B cell (primary cell): ENCODE measurements around the gene ARHGEF7. TPM values are rescaled to one million over a fixed set of nuclear protein-coding genes. Genes with fewer than 3 reads are reported as not detected.

Experiments used
- ATAC-seq: fragments of 200-7000 bp; cut with Tn5 transposase; one replicate; pipeline ENCODE4 v1.10.0; 2021; ENCODE audit warnings: low read depth, mild to moderate bottlenecking, moderate number of reproducible peaks, moderate library complexity
- CTCF ChIA-PET: fragments of 350-600 bp; sonication (Branson Sonifier 250); formaldehyde crosslinking; loops from one replicate; lab custom pipeline; 2021; ENCODE audit warnings: antibody characterized with exemption, inconsistent platforms; lab: Charles Lee
- POLR2A ChIA-PET: fragments of 350-600 bp; sonication (Branson Sonifier 250); formaldehyde crosslinking; loops from one replicate; lab custom pipeline; 2021; ENCODE audit warnings: antibody characterized with exemption; lab: Charles Lee
- DNase-seq: peaks from one replicate; pipeline ENCODE4 v3.0.0; 2013
- H2AFZ ChIP-seq: 2 replicates; pipeline ENCODE4 v1.6.1; 2012; ENCODE audit warnings: mild to moderate bottlenecking, low read depth, low read length; ENCODE audit not compliant: insufficient read depth, poor library complexity, severe bottlenecking
- H3K27ac ChIP-seq, 2 donors: 1 replicate in 1 of 2; 2 replicates in 1 of 2; pipeline ENCODE4 v1.5.1; 2012 to 2013; ENCODE audit warnings: low read length in 2 of 2, mild to moderate bottlenecking in 2 of 2, moderate library complexity in 1 of 2
- H3K27me3 ChIP-seq, 4 experiments: fragments of 200-600 bp in 1 of 4; sonication (generic) in 1 of 4; replicated peaks in 1 of 4; 1 replicate in 2 of 4; 2 replicates in 2 of 4; pipeline versions ENCODE4 v1.6.1 to v1.7.0; 2013 to 2016; ENCODE audit warnings: low read length in 3 of 4, mild to moderate bottlenecking in 2 of 4, mixed read lengths in 1 of 4, moderate library complexity in 1 of 4; ENCODE audit not compliant: insufficient read depth in 4 of 4, control insufficient read depth in 3 of 4; ENCODE audit errors: control extremely low read depth in 1 of 4
- H3K36me3 ChIP-seq, 2 experiments: replicated peaks in 1 of 2; 1 replicate in 1 of 2; 2 replicates in 1 of 2; pipeline versions ENCODE4 v1.6.1 to v1.7.1; 2013; ENCODE audit warnings: low read length in 1 of 2; ENCODE audit not compliant: insufficient read depth in 2 of 2, control insufficient read depth in 1 of 2; ENCODE audit errors: control extremely low read depth in 1 of 2, extremely low read depth in 1 of 2
- H3K4me1 ChIP-seq, 2 donors: fragments of 200-600 bp in 1 of 2; sonication (generic) in 1 of 2; 1 replicate in 1 of 2; 2 replicates in 1 of 2; pipeline versions ENCODE4 v1.5.1 to v1.6.1; 2013 to 2017; ENCODE audit warnings: low read length in 2 of 2; ENCODE audit not compliant: control insufficient read depth in 2 of 2, insufficient read depth in 2 of 2
- H3K4me2 ChIP-seq: replicated peaks from 2 replicates; pipeline ENCODE3; 2012; ENCODE audit warnings: mild to moderate bottlenecking, low read depth, low read length; ENCODE audit not compliant: poor library complexity, severe bottlenecking
- H3K4me3 ChIP-seq, 5 experiments: fragments of 200-600 bp in 1 of 5; sonication (generic) in 1 of 5; 1 replicate in 3 of 5; 2 replicates in 2 of 5; pipeline versions ENCODE4 v1.5.1 to v1.7.0; 2011 to 2016; ENCODE audit warnings: low read length in 4 of 5, mild to moderate bottlenecking in 4 of 5, low read depth in 2 of 5, control low read depth in 1 of 5, moderate library complexity in 1 of 5; ENCODE audit not compliant: insufficient read depth in 1 of 5; ENCODE audit errors: control extremely low read depth in 1 of 5, extremely low read depth in 1 of 5
- H3K79me2 ChIP-seq: fragments of 200-600 bp; sonication (generic); one replicate; pipeline ENCODE4 v1.6.0; 2016; ENCODE audit warnings: low read length; ENCODE audit not compliant: control insufficient read depth, insufficient read depth
- H3K9ac ChIP-seq: fragments of 200-600 bp; sonication (generic); 2 replicates; pipeline ENCODE4 v1.6.1; 2017; ENCODE audit warnings: mild to moderate bottlenecking, low read length, moderate library complexity
- H3K9me3 ChIP-seq, 3 donors: one replicate each; pipeline versions ENCODE4 v1.6.1 to v1.7.1; 2013; ENCODE audit warnings: low read length in 2 of 3; ENCODE audit not compliant: control insufficient read depth in 2 of 3, insufficient read depth in 1 of 3; ENCODE audit errors: control extremely low read depth in 1 of 3
- H4K20me1 ChIP-seq: 2 replicates; pipeline ENCODE4 v1.6.0; 2012; ENCODE audit warnings: mild to moderate bottlenecking, low read length; ENCODE audit not compliant: insufficient read depth, control insufficient read depth, poor library complexity, severe bottlenecking
- H3K27ac Mint-ChIP-seq: one replicate; pipeline ENCODE4 v1.8.0; 2021; ENCODE audit warnings: mixed read lengths
- H3K27me3 Mint-ChIP-seq: one replicate; pipeline ENCODE4 v1.8.0; 2021; ENCODE audit warnings: mixed read lengths
- H3K4me1 Mint-ChIP-seq: one replicate; pipeline ENCODE4 v1.8.0; 2021; ENCODE audit warnings: mixed read lengths
- H3K4me3 Mint-ChIP-seq: one replicate; pipeline ENCODE4 v1.8.0; 2021; ENCODE audit warnings: mixed read lengths
- H3K9me3 Mint-ChIP-seq: one replicate; pipeline ENCODE4 v1.8.0; 2022; ENCODE audit warnings: mixed read lengths; ENCODE audit not compliant: insufficient read depth
- EZH2 ChIP-seq: IDR thresholded peaks from 2 replicates; pipeline ENCODE4 v1.6.1; 2012; ENCODE audit warnings: borderline replicate concordance, low read depth, mild to moderate bottlenecking, moderate library complexity, low read length; ENCODE audit not compliant: insufficient read depth, poor library complexity, severe bottlenecking
- WGBS: methylation state at CpG from one replicate; pipeline ENCODE4 v1.1.5; 2013; ENCODE audit warnings: missing lambda C conversion rate; ENCODE audit not compliant: insufficient coverage; 5-methylcytosine and 5-hydroxymethylcytosine counted together
- intact Hi-C: fragments of 100-400 bp; cut with micrococcal nuclease; formaldehyde crosslinking; loops from one replicate; pipeline ENCODE4 v1.10.0; 2022
- polyA plus RNA-seq: library from polyadenylated mRNA; depleted of rRNA; stranded (reverse); fragments of >200 nt; gene quantifications from 2 replicates; pipeline ENCODE4 v1.2.3, GENCODE V29; 2012
- total RNA-seq, 2 donors: library from RNA; stranded (reverse); fragments of 120-200 nt in 1 of 2; gene quantifications; 1 replicate in 1 of 2; 2 replicates in 1 of 2; pipeline versions ENCODE4 v1.2.3 to v1.2.4, GENCODE V29; 2013 to 2022
- TF ChIP-seq, protein P1 (sequence below): fragments of 200-600 bp; IDR thresholded peaks from one replicate; pipeline ENCODE4 v1.8.0; 2022; ENCODE audit warnings: antibody characterized with exemption, mild to moderate bottlenecking

Gene ARHGEF7
- total and polyA plus RNA-seq, 2 donors (not counting 1 experiment from before 2014, with no cell fraction given) = 62.3 to 125 TPM

- Histone ChIP-seq H3K27me3 (no peaks in the 10 kb centered on the region), H3K36me3 (peaks cover 0 to 84% of the 10 kb centered on the region in 2 experiments), H2AFZ (no peak overlapping the region), H3K4me2 (no peak overlapping the region), H3K4me1 (no peaks in the 10 kb centered on the region), H3K79me2 (no peaks in the 10 kb centered on the region), H3K9ac (no peak overlapping the region), H3K9me3 (no peaks in the 10 kb centered on the region), H3K27ac (no peak overlapping the region), H3K4me3 (no peak overlapping the region), H4K20me1 (no peaks in the 10 kb centered on the region)
- no peaks in the 10 kb centered on the region for H3K9me3 Mint-ChIP-seq
- no peak overlapping the region for H3K27ac Mint-ChIP-seq
- 100% methylated on average over 10 of the region's 13 CpGs for WGBS
- TF ChIP-seq, protein P1, sequence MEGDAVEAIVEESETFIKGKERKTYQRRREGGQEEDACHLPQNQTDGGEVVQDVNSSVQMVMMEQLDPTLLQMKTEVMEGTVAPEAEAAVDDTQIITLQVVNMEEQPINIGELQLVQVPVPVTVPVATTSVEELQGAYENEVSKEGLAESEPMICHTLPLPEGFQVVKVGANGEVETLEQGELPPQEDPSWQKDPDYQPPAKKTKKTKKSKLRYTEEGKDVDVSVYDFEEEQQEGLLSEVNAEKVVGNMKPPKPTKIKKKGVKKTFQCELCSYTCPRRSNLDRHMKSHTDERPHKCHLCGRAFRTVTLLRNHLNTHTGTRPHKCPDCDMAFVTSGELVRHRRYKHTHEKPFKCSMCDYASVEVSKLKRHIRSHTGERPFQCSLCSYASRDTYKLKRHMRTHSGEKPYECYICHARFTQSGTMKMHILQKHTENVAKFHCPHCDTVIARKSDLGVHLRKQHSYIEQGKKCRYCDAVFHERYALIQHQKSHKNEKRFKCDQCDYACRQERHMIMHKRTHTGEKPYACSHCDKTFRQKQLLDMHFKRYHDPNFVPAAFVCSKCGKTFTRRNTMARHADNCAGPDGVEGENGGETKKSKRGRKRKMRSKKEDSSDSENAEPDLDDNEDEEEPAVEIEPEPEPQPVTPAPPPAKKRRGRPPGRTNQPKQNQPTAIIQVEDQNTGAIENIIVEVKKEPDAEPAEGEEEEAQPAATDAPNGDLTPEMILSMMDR = no peak
- no peak for TF ChIP-seq EZH2
- no peak overlapping the region for H3K4me3 Mint-ChIP-seq
- intact Hi-C loops = no loop called here
- DNase-seq (no peak), ATAC-seq (no peak)
- no peaks in the 10 kb centered on the region for H3K27me3 Mint-ChIP-seq
- no peaks in the 10 kb centered on the region for H3K4me1 Mint-ChIP-seq
- ChIA-PET POLR2A (no interaction called here), CTCF (no interaction called here)
These were observed 177.8 kb downstream of the ARHGEF7 start for GRCh38 chr13:111292710-111293485.

DNA sequence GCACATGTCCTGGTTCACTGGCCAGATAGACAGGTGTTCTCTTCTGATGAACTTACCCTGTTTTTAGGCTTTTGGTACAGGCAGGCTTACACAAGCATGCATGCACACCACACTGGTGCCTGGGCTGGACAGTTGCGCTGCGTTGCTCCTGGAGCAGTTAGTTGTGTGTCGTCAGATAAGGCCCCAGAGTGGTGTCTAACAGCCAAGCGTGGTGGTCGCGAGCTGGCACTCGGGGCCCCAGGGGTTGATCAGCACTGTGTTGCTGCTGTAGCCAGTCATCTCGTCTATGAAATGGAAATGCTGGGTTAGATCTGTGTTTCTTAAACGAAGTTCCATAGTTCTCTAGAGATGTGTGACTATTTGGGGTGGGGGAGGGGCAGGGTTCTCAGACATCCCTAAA is 180.8 kb downstream of the ARHGEF7 start:
- H3K27ac ChIP-seq = no peak overlapping the region
- no peaks in the 10 kb centered on the region for H3K9me3 ChIP-seq
- H3K4me3 ChIP-seq = no peak overlapping the region
- H3K27ac Mint-ChIP-seq = no peak overlapping the region
- no peak overlapping the region for H3K4me3 Mint-ChIP-seq
- ATAC-seq (no peak), DNase-seq (no peak)
- H4K20me1 ChIP-seq = no peaks in the 10 kb centered on the region
- H3K36me3 ChIP-seq = peaks cover 6 to 74% of the 10 kb centered on the region in 2 experiments
- H3K9ac ChIP-seq = no peak overlapping the region
- no peaks in the 10 kb centered on the region for H3K27me3 ChIP-seq
- H3K4me2 ChIP-seq = no peak overlapping the region
- no peaks in the 10 kb centered on the region for H3K9me3 Mint-ChIP-seq
- no peaks in the 10 kb centered on the region for H3K4me1 ChIP-seq
- CTCF ChIA-PET = no interaction called here
- WGBS = 95% methylated on average over 8 of the region's 9 CpGs
- H3K27me3 Mint-ChIP-seq = no peaks in the 10 kb centered on the region
- no peaks in the 10 kb centered on the region for H3K79me2 ChIP-seq
- no peaks in the 10 kb centered on the region for H3K4me1 Mint-ChIP-seq
- TF ChIP-seq EZH2 = no peak
- TF ChIP-seq, protein P1 = no peak
- H2AFZ ChIP-seq = no peak overlapping the region
- intact Hi-C loops = no loop called here
- POLR2A ChIA-PET = no interaction called here
